ENCODE results near the gene HIF1A. TPM values are rescaled to one million over a fixed set of nuclear protein-coding genes. Genes with fewer than 3 reads are reported as not detected.
A peak's percentile ranks its signal among the peaks of the same experiment; 100 is the strongest.

Gene HIF1A
- total RNA-seq, 1 donor from 2014 or later: 53.4 TPM

DNA sequence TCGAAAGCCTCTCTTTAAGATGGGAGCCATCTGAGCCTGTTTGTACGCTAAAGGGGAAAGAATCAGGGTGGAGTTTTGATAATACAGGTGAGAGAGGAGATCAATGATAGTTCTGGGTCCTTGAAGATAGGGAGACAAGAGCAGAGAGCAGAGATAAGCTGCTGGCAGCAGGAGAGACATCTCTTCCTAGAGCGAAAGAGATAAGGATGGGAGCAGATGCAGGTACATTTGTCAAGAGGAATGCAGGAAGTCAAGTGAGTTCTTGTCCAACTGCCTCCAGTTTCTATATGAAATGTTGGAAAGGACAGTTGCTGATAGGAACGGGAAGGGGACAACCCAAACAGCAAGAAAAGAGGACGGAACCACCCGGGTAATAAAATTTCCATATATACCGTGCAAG lies 24.7 kb upstream of the HIF1A start:
- DNase-seq (ENCODE audit: missing footprints) (no peak), ATAC-seq (no peak)
- intact Hi-C loops (cut with DNase I): no loop called here

DNA sequence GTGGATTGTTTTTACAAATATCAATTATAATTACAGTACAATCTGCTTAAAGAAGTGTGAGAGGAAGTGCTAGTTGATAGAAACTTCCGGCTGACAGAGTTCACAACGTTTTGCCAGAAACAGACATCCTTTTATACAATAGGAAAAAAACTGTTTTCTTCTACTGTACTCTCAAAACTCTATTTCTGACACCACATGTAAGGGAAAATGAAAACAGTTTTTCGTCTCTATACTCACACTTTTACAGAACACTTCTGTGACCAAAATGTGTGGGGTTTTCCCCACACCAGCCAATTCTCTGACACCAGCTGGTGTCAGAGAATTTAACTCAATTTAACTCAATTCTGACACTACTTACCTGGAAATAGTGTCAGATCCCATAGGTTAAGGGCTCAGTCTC lies 24.2 kb upstream of the HIF1A start:
- DNase-seq (ENCODE audit: missing footprints): no peak
- intact Hi-C loops (cut with DNase I): no loop called here
- no peak for ATAC-seq

DNA sequence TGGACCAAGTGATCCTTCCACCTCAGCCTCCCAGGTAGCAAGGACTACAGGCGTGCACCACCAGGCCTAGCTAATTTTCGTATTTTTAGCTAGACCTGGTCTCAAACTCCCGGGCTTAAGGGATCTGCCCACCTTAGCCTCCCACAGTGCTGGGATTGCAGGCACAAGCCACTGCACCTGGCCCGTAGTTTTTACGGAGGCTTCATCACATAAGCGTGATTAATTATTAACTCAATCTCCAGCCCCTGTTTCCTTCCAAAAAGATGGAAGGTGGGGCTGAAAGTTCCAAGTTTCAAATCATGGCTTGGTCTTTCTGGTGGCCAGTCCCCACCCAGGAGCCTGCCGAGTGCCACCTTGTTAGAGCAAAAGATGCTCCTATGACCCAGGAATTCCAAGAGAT lies 22.5 kb upstream of the HIF1A start:
- no peak for DNase-seq (ENCODE audit: missing footprints)
- no peak for ATAC-seq
- intact Hi-C loops (cut with DNase I): no loop called here

DNA sequence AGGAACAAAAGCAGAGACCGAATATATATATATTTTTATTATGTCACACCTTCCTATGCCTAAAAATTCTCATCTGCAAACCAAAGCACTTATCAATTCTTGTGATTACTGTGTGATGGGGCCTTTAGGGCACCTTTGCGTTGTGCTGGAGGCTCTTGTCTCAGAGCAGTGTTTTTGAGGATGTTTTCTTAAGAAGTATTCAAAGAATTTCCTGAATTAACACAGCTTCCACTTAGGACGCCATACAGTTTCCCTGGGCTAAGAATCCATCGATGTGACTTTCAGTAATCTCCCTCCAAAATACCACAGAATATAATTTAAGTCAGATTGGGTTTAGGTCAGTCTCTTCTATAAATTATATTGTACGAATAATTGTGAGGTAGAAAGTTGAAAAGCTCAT lies 22.0 kb upstream of the HIF1A start:
- DNase-seq (ENCODE audit: missing footprints) (no peak), ATAC-seq (no peak)
- intact Hi-C loops (cut with DNase I): no loop called here

DNA sequence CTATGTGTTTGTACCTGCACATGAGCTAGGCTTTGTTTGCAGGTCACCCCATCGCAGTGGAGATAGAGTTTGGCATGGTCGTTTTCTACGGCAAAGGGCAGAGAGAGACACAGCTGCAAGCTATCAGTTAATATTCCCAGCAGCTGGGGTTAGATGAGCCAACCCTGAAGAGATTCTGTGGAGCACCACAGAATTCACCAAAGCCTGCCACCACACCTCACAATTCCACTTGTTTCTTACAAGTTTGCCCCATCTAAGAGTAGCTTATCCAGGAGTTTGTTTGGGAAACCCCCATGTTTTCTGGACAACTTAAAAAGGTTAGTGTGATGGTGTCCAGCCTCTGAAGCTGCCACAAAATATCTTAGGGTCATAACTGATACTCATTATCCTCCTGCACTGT lies 20.0 kb upstream of the HIF1A start:
- no peak for ATAC-seq
- intact Hi-C loops (cut with DNase I): no loop called here
- no peak for DNase-seq (ENCODE audit: missing footprints)

DNA sequence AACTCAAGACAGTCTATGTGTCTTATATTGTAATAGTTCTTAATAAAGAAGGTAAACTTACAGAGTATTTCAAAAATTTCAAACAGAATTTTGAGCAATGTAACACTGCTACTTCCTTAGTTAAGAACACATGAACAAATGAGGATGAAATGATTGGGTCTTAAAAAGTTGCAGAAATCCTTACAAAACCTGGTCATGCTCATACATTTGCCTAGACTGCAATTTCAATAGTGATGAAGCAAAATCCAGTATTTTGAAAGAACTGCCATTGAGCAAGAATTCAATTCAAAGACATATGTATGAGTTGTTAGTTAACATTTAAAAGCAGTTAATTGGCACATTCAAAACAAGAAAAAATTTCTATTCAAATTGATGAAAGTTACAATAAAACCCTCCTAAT lies 17.8 kb upstream of the HIF1A start:
- intact Hi-C loops (cut with DNase I): no loop called here
- DNase-seq (ENCODE audit: missing footprints) (no peak), ATAC-seq (no peak)

DNA sequence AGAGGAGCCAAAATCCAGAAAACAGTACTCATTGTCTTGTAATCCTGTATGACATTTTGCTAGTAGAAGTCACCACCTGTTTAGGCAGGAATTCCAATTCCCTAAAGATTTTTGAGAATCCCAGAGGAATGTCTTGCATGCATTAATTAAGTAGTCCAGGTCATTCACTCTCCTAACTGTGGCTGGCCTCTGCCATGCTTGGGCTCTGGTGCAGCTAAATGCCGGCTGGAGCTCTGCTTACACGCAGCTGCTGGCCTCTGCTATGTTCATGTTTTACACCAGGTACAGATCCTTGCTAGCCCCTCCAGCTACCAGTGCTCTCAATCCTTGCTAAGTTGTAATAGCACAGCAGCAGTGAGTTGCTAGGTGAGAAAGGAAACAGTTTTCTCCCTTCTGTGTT lies 16.3 kb upstream of the HIF1A start:
- DNase-seq (ENCODE audit: missing footprints) (no peak), ATAC-seq (no peak)
- intact Hi-C loops (cut with DNase I): no loop called here

DNA sequence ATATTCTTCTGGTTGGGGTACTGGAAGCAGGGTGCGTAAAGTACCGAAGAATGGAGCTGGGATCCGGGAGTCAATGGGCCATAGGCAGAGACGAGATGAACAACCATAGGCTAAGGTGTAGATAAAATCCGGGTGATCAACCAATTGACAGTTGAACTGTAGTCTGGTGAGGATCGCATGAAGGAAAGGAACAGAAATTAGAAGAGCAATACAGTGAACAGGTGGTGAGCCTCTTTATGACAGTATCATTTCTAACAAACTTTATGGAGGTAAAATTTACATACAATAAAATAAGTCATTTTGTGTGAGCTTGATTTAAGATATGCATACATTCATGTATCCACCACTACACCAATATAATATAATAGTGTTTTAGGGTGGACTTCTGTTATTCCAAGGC lies 13.9 kb upstream of the HIF1A start:
- DNase-seq (ENCODE audit: missing footprints): no peak
- intact Hi-C loops (cut with DNase I): no loop called here
- no peak for ATAC-seq

DNA sequence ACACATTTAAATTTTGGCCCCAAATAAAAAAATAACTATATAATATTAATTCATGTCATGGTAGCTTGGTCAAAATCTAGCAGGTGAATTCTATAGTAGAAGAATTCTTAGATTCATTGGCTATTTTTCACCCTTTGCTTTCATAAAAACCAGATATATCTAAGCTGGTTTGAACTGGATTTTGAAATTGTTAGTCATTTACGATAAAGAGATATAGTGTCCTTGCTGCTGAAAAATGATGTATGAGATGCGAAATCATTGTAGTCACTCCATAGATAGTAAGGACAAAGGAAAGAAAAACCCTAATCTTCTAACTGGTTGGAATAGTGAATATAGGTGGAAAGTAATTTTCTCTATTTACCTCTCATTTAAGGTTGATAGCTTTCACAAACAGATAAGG lies 12.2 kb upstream of the HIF1A start:
- intact Hi-C loops (cut with DNase I): no loop called here
- no peak for DNase-seq (ENCODE audit: missing footprints)
- ATAC-seq: no peak

DNA sequence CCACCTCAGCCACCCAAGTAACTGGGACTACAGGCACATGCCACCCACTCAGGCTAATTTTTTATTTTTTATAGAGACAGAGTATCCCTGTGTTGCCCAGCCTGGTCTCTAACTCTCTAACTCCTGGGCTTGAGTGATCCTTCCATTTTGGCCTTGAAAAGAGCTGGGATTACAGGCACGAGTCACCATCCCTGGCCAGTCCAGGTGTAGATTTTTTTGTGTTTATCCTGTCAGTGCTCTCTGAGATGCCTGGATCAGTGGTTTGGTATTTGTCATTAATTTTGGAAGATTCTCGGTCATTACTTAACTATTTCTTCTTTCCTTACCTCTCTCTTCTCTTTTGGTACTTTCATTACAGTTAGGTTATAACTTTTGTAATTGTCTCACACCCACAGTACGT lies 5.3 kb upstream of the HIF1A start:
- ATAC-seq: no peak
- DNase-seq (ENCODE audit: missing footprints): no peak
- intact Hi-C loops (cut with DNase I): no loop called here

DNA sequence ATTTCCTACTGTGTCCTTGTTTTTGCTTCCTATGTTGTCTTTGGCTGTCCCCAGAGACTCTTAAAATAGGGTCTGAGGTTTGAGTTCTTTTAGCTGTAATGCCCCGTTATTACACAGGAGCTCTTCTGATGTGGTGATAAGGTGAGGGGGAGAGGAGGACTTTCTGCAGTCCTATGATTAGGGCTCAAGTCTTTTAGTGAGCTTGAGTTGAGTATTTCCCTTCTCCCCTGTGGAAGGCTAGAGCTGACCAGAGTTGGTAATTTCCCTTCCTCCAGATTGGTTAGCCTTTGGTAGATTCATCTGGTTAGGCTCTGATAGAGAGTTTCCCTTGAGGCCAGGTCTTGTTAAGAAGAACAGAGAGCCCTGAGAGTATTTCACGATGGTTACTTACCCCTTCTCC lies 4.3 kb upstream of the HIF1A start:
- intact Hi-C loops (cut with DNase I): no loop called here
- no peak for ATAC-seq
- no peak for DNase-seq (ENCODE audit: missing footprints)

DNA sequence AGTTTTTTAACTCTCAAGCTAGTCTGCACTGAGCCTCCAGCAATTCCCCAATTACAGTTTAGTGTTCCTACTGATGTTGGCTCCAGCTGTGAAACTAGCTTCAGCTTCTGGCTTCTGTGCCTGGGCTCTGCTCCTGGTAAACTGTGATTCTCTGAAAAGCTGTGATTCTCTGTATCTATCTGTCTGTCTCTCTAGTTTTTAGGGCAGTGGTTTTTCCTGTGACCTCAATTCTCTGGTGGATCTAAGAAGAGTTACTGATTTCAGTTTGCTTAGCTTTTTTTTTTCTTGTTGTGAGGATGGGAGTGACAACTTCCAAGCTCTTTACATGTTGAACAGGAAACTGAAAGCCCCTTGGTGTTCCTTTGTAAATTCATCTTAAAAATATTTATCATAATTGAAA lies 3.8 kb upstream of the HIF1A start:
- DNase-seq (ENCODE audit: missing footprints): no peak
- ATAC-seq: no peak
- intact Hi-C loops (cut with DNase I): no loop called here

DNA sequence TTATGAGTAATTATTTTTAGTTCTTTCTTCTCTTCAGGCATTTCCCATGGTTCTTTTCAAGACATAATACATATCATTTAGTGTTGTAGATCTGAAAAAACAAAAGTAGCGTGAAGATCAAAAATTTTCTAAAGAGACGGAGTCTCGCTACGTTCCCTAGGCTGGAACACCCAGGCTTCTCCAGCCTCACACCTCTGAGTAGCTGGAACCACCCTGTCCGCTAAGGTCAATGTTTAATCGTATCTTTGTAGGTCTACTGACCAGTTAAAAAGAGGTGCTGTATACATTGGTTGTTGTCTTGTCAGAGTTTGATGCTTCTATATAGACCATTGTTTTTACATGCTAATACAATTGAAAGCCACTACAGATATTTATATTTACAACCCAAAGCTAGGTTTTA lies 1.3 kb upstream of the HIF1A start:
- intact Hi-C loops (cut with DNase I): loop anchor here (2.0 kb wide), 1 partner anchor 227 kb away; no protein-coding TSS in a partner anchor
- DNase-seq (ENCODE audit: missing footprints): no peak
- no peak for ATAC-seq

DNA sequence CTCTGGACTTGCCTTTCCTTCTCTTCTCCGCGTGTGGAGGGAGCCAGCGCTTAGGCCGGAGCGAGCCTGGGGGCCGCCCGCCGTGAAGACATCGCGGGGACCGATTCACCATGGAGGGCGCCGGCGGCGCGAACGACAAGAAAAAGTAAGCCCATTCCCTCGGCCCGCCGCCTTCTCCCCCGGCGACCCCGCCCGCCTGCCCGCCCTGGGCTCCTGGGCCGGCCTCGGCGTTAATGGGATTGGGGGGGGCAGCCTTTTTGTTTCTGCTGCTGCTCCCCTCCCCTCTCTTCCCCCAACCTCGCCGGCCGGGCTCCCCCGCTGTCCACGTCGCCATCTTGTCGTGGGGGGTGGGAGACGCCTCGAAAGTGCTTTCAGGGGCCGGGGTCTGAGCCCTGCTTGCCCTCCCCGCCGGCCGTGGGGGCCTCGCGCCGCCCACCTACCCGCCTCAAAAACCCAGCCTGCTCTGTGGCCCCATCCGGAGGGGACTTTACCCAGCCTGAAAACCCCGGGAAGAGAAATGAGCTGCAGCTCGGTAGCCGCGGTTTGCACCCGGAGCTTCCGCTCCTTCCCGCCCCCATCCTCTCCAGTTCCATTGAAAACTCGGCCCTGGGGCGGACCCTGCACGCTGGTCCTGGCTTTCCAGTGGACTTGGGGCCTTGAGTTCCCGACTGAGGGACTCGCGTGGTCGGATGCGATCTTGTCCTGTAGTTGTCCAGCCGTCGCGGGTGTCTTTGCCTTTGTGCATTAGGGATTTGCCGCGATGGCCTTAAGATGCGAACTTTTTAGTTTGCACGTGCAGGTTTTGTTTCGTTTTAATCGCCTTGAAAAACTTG lies 598 bp downstream of the HIF1A start:
- ATAC-seq: peak; percentile 43
- DNase-seq (ENCODE audit: missing footprints): peak; percentile 74
- intact Hi-C loops (cut with DNase I): loop anchor here (1.0 to 5.0 kb wide), 5 partner anchors 56 to 229 kb away; no protein-coding TSS in a partner anchor

DNA sequence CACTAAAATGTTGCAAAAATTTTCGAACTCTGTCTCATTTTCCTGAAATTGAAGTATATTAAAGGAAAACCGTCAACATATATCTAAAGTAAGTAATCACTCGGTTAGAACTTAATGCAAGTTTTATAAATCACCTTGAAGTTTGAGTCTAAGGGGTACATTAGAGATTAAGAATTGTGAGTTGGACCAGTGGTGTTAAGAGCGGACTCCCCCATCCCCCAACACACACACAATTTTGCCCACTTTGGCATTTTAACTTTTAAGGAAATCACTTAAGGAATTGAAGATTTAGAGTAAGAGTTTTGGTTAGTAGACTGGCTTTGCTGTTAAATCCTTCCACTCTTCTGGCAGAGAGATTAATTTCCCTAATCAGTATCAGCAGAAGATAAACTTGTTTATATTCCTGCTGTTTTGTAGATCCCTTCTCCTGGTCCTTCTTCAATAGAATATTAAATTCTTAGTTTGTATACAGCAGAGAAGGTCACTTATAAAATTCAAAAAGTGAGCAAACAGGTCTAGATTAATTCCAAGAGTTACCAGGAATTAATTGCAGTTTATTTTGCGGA lies 1.5 kb downstream of the HIF1A start:
- intact Hi-C loops (cut with DNase I): loop anchor here (5.0 kb wide), 3 partner anchors 55 to 170 kb away; no protein-coding TSS in a partner anchor
- ATAC-seq: no peak

DNA sequence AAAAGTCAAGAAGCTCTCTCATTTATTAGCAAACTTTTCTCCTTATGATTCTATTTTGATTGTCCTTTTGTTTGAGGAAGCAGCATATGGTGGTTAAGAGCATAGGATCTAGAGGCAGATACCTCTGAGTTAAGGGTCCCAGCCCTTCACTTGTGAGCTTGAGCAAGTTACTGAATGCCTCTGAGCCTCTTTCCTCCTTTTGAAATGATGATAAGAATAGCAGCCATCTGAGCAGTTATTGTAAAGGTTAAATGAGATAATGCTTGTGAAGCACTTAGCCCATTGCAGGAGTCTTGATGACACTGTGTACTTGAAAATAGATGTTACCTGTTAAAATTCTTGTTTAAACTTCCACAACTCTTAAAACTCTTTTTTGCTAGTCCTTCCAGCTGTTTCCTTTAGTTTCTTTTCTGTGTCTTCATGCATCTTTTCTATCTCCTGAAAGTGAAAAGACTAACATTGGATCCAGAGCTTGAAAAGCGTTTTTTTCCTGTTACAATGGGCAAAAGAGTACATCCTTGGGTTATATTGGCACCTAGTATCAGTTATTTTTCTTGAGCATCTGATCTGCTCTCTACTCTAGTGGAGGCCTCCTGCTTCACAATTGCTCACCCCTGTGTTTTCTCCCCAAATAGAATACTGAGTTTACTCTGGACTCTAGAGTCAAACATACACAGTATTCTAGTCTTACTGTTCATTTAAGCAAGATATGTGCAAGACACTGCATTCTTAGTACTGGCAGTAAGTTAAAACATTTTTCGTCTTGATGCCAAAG lies 3.1 kb downstream of the HIF1A start:
- no peak for DNase-seq (ENCODE audit: missing footprints)
- intact Hi-C loops (cut with DNase I): loop anchor here (5.0 kb wide), 3 partner anchors 54 to 171 kb away; no protein-coding TSS in a partner anchor
- no peak for ATAC-seq

More for the DNA sequence above, 1.5 kb downstream of the HIF1A start:
- DNase-seq (ENCODE audit: missing footprints): no peak

DNA sequence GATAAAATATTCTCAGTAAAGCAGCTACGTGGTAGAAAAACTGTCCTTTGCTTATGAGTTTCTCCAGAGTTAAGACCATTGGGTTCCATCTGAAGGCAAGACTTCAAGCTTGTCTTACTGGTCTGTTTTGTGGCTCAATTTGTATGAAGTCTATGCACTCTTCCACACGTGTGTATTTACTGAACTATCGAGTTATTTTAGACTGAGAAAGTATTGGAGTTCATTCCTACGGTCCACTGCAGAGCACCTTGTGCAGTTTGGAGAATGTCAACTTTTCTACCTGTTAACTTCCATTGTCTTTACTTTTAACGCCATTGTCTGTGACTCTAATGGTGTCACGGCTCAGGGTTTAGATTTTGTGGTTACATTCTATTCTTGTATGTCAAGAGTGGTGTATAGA lies 3.7 kb downstream of the HIF1A start:
- ATAC-seq: no peak
- no peak for DNase-seq (ENCODE audit: missing footprints)
- intact Hi-C loops (cut with DNase I): loop anchor here (5.0 kb wide), 3 partner anchors 53 to 172 kb away; no protein-coding TSS in a partner anchor

DNA sequence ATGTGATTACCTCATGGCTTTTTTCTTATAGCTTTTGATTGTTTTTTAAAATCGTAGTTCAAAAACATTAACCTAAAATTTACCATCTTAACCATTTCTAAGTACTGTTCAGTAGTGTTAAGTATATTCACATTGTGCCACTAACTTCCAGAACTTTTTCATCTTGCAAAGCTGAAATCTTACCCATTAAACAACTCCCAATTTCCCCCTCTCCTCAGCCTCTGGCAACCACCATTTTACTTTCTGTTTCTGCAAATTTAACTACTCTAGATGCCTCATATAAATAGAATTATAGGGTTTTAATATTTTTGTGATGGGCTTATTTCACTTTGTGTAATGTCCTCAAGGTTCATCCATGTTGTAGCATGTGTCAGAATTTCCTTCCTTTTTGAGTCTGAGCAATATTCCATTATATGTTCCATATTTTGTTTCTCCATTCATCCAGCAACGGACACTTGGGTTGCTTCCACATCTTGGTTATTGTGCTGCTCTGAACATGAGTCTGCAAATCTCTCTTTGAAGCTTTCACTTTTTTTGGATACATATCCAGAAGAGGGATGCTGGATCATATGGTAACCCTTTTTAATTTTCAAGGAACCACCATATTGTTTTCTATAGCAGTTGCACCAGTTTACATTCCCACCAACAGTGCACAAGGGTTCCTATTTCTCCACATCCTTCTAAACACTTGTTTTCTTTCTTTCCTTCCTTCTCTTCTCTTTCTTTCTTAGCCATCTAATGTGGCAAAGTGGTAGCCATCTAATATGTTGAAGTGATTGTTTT lies 5.0 kb downstream of the HIF1A start:
- intact Hi-C loops (cut with DNase I): no loop called here
- DNase-seq (ENCODE audit: missing footprints) (no peak), ATAC-seq (no peak)

DNA sequence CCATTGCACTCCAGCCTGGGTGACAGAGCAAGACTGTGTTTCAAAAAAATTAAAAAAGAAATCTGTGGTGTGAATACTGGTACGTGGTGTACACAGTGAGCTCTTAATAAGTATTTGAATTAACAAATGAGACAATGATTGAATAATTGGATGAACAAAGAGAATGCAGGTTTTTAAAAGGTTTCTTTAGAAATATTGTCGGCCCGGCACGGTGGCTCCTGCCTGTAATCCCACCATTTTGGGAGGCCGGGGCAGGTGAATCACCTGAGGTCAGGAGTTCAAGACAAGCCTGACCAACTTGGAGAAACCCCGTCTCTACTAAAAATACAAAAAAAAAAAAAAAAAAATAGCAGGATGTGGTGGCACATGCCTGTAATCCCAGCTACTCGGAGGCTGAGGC lies 6.6 kb downstream of the HIF1A start:
- ATAC-seq (no peak), DNase-seq (ENCODE audit: missing footprints) (no peak)
- intact Hi-C loops (cut with DNase I): no loop called here
